ENCODE results near the gene SEC14L5. TPM values are rescaled to one million over a fixed set of nuclear protein-coding genes. Genes with fewer than 3 reads are reported as not detected.
A peak's percentile ranks its signal among the peaks of the same experiment; 100 is the strongest.

Gene SEC14L5
- total and polyA plus RNA-seq, 8 donors = 0.17 to 0.76 (median 0.39) TPM

GRCh38 chr16:4913130-4913773, 44.9 kb upstream of the SEC14L5 start:
- Histone ChIP-seq H3K27ac (peak overlapping the region in 1 of 2 donors; percentile 8), H3K9me3 (no peaks in the 10 kb centered on the region), H3K4me1 (no peaks in the 10 kb centered on the region), H3K27me3 (no peaks in the 10 kb centered on the region), H3K4me3 (no peak overlapping the region), H3K36me3 (no peaks in the 10 kb centered on the region)
- TF ChIP-seq CTCF (IDR thresholded peaks at IDR 0.05) = no peak
- intact Hi-C loops (cut with DNase I) = no loop called here
- peak in 1 of 4 donors; percentile 31 for DNase-seq
- ATAC-seq = peak; percentile 67

- DNase-seq (peak in 1 of 4 donors; percentile 31), ATAC-seq (no peak)
- H3K36me3 ChIP-seq = no peaks in the 10 kb centered on the region
- intact Hi-C loops (cut with DNase I) = no loop called here
- H3K27me3 ChIP-seq = no peaks in the 10 kb centered on the region
- H3K4me3 ChIP-seq = no peak overlapping the region
- H3K9me3 ChIP-seq = no peaks in the 10 kb centered on the region
- H3K27ac ChIP-seq = peak overlapping the region in 1 of 2 donors; percentile 8
- TF ChIP-seq CTCF (IDR thresholded peaks at IDR 0.05) = no peak
- no peaks in the 10 kb centered on the region for H3K4me1 ChIP-seq
Observed at GRCh38 chr16:4913774-4914525, 44.2 kb upstream of the SEC14L5 start.

- DNase-seq (peak in 1 of 4 donors; percentile 42), ATAC-seq (no peak)
- H3K27ac ChIP-seq = no peak overlapping the region
- intact Hi-C loops (cut with DNase I) = no loop called here
- H3K36me3 ChIP-seq = no peaks in the 10 kb centered on the region
- TF ChIP-seq CTCF (IDR thresholded peaks at IDR 0.05) = no peak
- no peak overlapping the region for H3K4me3 ChIP-seq
- no peaks in the 10 kb centered on the region for H3K4me1 ChIP-seq
- no peaks in the 10 kb centered on the region for H3K27me3 ChIP-seq
- H3K9me3 ChIP-seq = no peaks in the 10 kb centered on the region
Observed at GRCh38 chr16:4914528-4915225, 43.5 kb upstream of the SEC14L5 start.

- H3K36me3 ChIP-seq = no peaks in the 10 kb centered on the region
- DNase-seq (no peak), ATAC-seq (no peak)
- H3K27ac ChIP-seq = no peak overlapping the region
- no peak for TF ChIP-seq CTCF (IDR thresholded peaks at IDR 0.05)
- H3K9me3 ChIP-seq = no peaks in the 10 kb centered on the region
- no peaks in the 10 kb centered on the region for H3K4me1 ChIP-seq
- no peaks in the 10 kb centered on the region for H3K27me3 ChIP-seq
- intact Hi-C loops (cut with DNase I) = no loop called here
- H3K4me3 ChIP-seq = no peak overlapping the region
Observed at GRCh38 chr16:4915226-4915761, 42.8 kb upstream of the SEC14L5 start.

- H3K27me3 ChIP-seq = no peaks in the 10 kb centered on the region
- H3K9me3 ChIP-seq = no peaks in the 10 kb centered on the region
- ATAC-seq (no peak), DNase-seq (no peak)
- no peak overlapping the region for H3K4me3 ChIP-seq
- no peaks in the 10 kb centered on the region for H3K4me1 ChIP-seq
- TF ChIP-seq CTCF (IDR thresholded peaks at IDR 0.05) = no peak
- H3K27ac ChIP-seq = no peak overlapping the region
- no peaks in the 10 kb centered on the region for H3K36me3 ChIP-seq
- intact Hi-C loops (cut with DNase I) = no loop called here
Observed at GRCh38 chr16:4917117-4917516, 41.0 kb upstream of the SEC14L5 start.
